COLO668 (cell line): ENCODE measurements around the gene MYB.
"Not testable (repeated sequence)": the region's sequence is repeated elsewhere in the genome, so short reads cannot be mapped to it uniquely, and the experiment has no call there.

Source experiments
- DNase-seq: peaks from one replicate; lab custom pipeline; 2025; ENCODE audit not compliant: unreplicated experiment; lab: John Stamatoyannopoulos, UW

Gene MYB

GRCh38 chr6:135246412-135247012, 65.4 kb downstream of the MYB start:
- not testable (repeated sequence) for DNase-seq

GRCh38 chr6:135250234-135250633, 69.1 kb downstream of the MYB start:
- no peak for DNase-seq

DNA sequence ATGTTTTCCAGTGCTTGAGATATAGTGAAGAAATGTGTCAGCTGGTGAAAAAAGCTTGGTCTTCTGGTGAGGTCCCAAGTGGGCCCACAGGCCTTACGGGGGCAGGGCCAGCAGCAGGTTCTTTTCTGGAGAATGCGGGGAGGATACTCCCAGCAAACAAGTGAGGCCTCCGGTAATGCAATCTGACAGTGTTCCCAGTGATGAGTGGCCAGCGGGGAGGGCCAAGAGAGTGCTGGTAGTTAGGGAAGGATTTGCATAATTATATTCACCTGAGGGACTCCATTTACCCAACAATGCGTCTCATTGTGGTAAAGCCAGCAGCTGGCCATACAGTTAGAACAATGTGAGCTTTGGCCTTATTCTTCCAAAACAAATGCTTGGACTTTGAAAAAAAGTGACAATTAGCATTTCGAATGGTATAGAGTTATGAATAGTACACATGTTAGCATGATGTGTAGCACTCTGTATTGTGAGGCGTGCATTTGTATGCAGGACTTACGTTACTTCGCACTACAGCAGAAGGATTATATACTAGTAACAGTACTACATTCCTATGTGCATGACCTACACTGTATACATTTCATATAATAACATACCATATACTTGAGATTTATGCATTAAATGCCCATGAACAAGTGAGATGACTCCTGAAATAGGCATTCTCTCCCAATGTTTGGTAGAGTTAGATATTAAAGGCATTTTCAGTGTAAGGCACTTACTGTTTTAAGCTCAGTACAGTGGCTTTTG, 69.8 kb downstream of the MYB start:
- DNase-seq = peak; percentile 67

- DNase-seq = peak; percentile 74
Observed at GRCh38 chr6:135251498-135252441, 70.7 kb downstream of the MYB start.

DNA sequence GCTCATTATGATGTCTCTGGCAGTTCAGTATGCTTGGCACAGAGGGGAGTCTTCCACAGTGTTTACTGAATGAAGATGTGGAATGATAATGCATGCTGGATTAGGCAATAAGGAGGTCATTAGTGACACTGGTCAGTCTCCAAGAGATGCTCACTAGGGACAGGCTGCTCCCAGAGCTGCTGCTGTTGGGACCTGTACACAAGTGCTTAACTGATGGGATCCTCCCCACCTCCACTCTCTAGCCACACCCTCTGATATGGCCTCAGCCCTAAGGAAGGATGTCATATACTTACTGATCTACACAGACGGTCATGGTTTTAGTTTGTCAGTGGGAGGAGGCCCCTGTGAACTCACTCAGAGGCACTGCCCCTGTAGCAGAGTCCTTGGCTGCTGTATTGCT, 73.4 kb downstream of the MYB start:
- DNase-seq = no peak

GRCh38 chr6:135256866-135257265, 75.8 kb downstream of the MYB start:
- no peak for DNase-seq

DNA sequence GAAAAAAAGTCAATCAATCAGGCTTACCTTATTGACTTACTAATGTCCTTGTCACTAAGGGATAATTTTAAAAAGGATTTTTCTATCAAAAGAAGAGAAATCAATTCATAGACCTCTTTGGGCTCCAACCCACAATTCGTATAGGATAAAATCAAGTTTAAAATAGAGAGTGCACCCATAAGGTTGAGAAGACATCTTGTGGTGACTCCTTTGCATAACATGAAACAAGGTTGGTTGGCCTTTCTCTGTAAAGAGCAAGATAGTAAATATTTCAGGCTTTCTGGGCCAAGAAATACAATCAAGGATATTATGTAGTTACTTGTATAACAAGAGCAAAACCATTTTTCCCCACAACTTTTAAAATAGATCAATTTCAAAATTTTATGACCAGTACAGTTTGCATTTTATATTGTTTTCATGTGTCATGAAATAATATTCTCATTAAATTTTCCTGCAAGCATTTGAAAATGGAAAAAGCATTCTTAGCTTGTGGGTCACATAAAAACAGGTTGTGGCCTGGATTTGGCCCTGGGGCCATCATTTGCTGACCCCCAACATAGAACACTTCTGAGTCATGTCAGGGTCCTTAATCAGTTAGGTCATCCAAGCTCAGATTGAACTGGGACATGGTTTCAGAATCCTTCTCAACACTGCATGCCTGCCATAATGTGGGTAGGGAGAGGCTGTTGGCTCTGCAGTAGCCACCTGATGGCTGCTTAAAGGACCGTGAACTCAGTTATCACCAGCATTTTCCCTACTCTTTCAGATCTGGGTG, 76.7 kb downstream of the MYB start:
- DNase-seq = no peak

GRCh38 chr6:135258970-135259369, 77.9 kb downstream of the MYB start:
- DNase-seq = peak; percentile 6

- no peak for DNase-seq
Observed at GRCh38 chr6:135260612-135261011, 79.5 kb downstream of the MYB start.

DNA sequence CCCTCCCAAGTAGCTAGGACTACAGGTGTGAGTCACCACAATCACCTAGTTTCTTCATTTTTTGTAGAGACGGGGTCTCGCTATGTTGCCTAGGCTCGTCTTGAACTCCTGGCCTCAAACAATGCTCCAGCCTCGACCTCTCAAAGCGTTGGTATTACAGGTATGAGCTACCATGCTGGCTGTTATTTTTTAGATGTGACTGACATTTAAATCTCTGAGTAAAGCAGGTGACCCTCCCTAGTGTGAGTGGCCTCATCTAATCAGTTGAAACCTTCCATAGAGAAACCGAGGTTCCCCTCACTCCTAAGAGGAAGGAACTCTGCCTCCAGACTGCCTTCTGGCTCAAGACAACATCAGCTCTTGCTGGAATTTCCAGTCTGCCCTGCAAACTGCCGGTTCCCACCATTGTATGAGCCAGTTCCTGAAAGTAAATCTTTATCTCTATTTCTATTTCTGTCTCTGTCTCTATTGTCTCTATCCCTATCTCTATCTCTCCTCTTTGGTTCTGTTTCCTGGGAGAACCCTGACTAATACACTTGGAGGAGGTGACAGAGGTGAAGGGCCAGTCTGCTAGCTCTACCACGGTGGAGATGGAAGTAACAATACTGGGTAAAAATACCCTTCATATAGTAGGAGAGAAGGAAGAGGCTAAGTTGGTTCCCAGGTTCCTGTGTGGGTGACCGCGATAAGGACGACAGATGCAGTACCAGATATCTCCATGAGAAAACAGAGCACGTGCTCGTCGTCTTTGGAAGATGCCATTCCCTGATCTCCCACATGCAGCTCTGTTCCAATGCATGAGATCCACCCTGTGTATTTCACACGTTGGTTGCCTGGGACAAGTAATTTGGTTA, 81.0 kb downstream of the MYB start:
- DNase-seq = no peak

GRCh38 chr6:135265278-135265677, 84.2 kb downstream of the MYB start:
- DNase-seq = no peak

GRCh38 chr6:135266675-135267074, 85.6 kb downstream of the MYB start:
- DNase-seq = peak; percentile 74

GRCh38 chr6:135267085-135267484, 86.0 kb downstream of the MYB start:
- DNase-seq = peak; percentile 65

DNA sequence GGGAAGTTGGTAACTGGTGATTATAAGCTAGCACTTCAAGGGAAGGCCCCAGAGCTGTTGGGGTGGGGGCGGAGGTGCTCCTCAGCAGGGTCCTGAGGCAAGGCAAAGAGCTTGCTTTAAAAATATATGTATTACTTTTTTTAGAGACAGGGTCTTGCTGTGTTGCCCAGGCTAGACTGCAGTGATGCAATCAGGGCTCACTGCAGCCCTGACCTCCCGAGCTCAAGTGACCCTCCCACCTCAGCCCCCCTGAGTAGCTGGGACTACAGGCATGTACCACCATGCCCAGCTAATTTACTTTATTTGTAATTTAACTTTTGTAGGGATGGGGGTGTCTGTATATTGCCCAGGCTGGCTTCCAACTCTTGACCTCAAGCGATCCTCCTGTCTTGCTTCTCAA, 87.2 kb downstream of the MYB start:
- DNase-seq = no peak

GRCh38 chr6:135268740-135269139, 87.6 kb downstream of the MYB start:
- DNase-seq = no peak
